Endothelial cell of umbilical vein (primary cell): Measurements from ENCODE around the gene KLHL17. TPM values are rescaled to one million over a fixed set of nuclear protein-coding genes. Genes with fewer than 3 reads are reported as not detected.

ENCODE experiments used
- BruUV-seq: library from RNA; stranded (reverse); fragments of 400-500 nt; replicated peaks from 2 replicates; lab custom pipeline; 2021; lab: Mats Ljungman, UMichigan
- CTCF ChIA-PET: fragments of 300-600, 350-600 bp; sonication (Branson Sonifier 250); formaldehyde crosslinking; loops from one replicate; lab custom pipeline; 2021; ENCODE audit warnings: antibody characterized with exemption, inconsistent platforms; lab: Charles Lee
- POLR2A ChIA-PET: fragments of 300-600, 350-600 bp; sonication (Branson Sonifier 250); formaldehyde crosslinking; loops from one replicate; lab custom pipeline; 2021; ENCODE audit warnings: antibody characterized with exemption, inconsistent platforms; lab: Charles Lee
- DNase-seq: peaks from one replicate; pipeline ENCODE4 v3.0.0-alpha.2; 2011; ENCODE audit warnings: low read depth, low spot score
- FAIRE-seq: peaks from 2 replicates; lab custom pipeline; 2011; peaks lifted over from hg19 to GRCh38; lab: Jason Lieb, UNC
- H2AFZ ChIP-seq: 2 replicates; pipeline ENCODE4 v1.6.0; 2012; ENCODE audit warnings: low read depth, low read length, control low read depth, inconsistent platforms
- H3K27ac ChIP-seq: 2 replicates; pipeline ENCODE4 v1.5.1; 2011; ENCODE audit warnings: low read depth, mild to moderate bottlenecking, control low read depth, low read length, moderate library complexity; ENCODE audit not compliant: insufficient read depth
- H3K27me3 ChIP-seq, 2 experiments: 2 replicates each; pipeline versions ENCODE4 v1.6.0 to v1.6.1; 2011; ENCODE audit warnings: low read length in 2 of 2, mixed read lengths in 1 of 2; ENCODE audit not compliant: control insufficient read depth in 2 of 2, insufficient read depth in 2 of 2
- H3K36me3 ChIP-seq, 2 experiments: 2 replicates in 1 of 2; 3 replicates in 1 of 2; pipeline ENCODE4 v1.5.1; 2011; ENCODE audit warnings: low read length in 2 of 2, mild to moderate bottlenecking in 1 of 2, moderate library complexity in 1 of 2; ENCODE audit not compliant: control insufficient read depth in 2 of 2, insufficient read depth in 2 of 2; ENCODE audit errors: extremely low read depth in 1 of 2
- H3K4me1 ChIP-seq: 3 replicates; pipeline ENCODE4 v1.5.1; 2011; ENCODE audit warnings: mild to moderate bottlenecking, low read length; ENCODE audit not compliant: control insufficient read depth, insufficient read depth; ENCODE audit errors: extremely low read depth
- H3K4me2 ChIP-seq: 2 replicates; pipeline ENCODE4 v1.6.1; 2011; ENCODE audit warnings: low read length, control low read depth, mixed read lengths; ENCODE audit not compliant: insufficient read depth
- H3K4me3 ChIP-seq, 3 experiments: fragments of 200-600 bp in 1 of 3; sonication (generic), shearing (Covaris generic) in 1 of 3; replicated peaks in 1 of 3; 2 replicates each; pipeline ENCODE4 v1.5.1; 2011 to 2016; ENCODE audit warnings: control low read depth in 3 of 3, low read length in 3 of 3, mild to moderate bottlenecking in 2 of 3, inconsistent platforms in 1 of 3, low read depth in 1 of 3, moderate library complexity in 1 of 3; ENCODE audit not compliant: insufficient read depth in 1 of 3
- H3K79me2 ChIP-seq: 2 replicates; pipeline ENCODE4 v1.6.0; 2012; ENCODE audit warnings: low read length, inconsistent platforms; ENCODE audit not compliant: control insufficient read depth, insufficient read depth
- H3K9ac ChIP-seq: replicated peaks from 2 replicates; pipeline ENCODE3; 2011; ENCODE audit warnings: low read length, control low read depth; ENCODE audit not compliant: insufficient read depth; ENCODE audit errors: extremely low read depth
- H3K9me1 ChIP-seq: replicated peaks from 3 replicates; pipeline ENCODE4 v1.6.0; 2011; ENCODE audit warnings: mild to moderate bottlenecking, low read length; ENCODE audit not compliant: control insufficient read depth, insufficient read depth; ENCODE audit errors: extremely low read depth
- H3K9me3 ChIP-seq: replicated peaks from 2 replicates; pipeline ENCODE4 v1.5.1; 2012; ENCODE audit warnings: low read length, inconsistent platforms; ENCODE audit not compliant: control insufficient read depth, insufficient read depth
- H4K20me1 ChIP-seq: replicated peaks from 2 replicates; pipeline ENCODE3; 2011; ENCODE audit warnings: mild to moderate bottlenecking, low read length; ENCODE audit not compliant: control insufficient read depth, insufficient read depth; ENCODE audit errors: extremely low read depth
- EZH2 ChIP-seq: IDR thresholded peaks from 2 replicates; pipeline ENCODE4 v1.6.1; 2012; ENCODE audit warnings: borderline replicate concordance, low read depth, mild to moderate bottlenecking, moderate library complexity, low read length, inconsistent platforms; ENCODE audit not compliant: severe bottlenecking
- FOS ChIP-seq: IDR thresholded peaks from 2 replicates; pipeline ENCODE4 v1.6.1; 2011; ENCODE audit warnings: mild to moderate bottlenecking, low read length, moderate library complexity, borderline replicate concordance; ENCODE audit not compliant: insufficient read depth
- GATA2 ChIP-seq: IDR thresholded peaks from 2 replicates; pipeline ENCODE4 v1.7.0; 2011; ENCODE audit warnings: low read depth, mild to moderate bottlenecking, moderate library complexity, mixed read lengths, low read length; ENCODE audit not compliant: insufficient read length, insufficient read depth
- JUN ChIP-seq: IDR thresholded peaks from 2 replicates; pipeline ENCODE4 v1.6.1; 2011; ENCODE audit warnings: borderline replicate concordance, low read depth; ENCODE audit not compliant: insufficient read length, insufficient read depth
- MYC ChIP-seq: IDR thresholded peaks from one replicate; pipeline ENCODE4 v1.6.1; 2011; ENCODE audit warnings: mild to moderate bottlenecking, low read depth, low read length
- POLR2A ChIP-seq: IDR thresholded peaks from 2 replicates; pipeline ENCODE4 v1.6.1; 2012; ENCODE audit warnings: low read depth, mild to moderate bottlenecking, control low read depth, low read length
- POLR2AphosphoS5 ChIP-seq: IDR thresholded peaks from 2 replicates; pipeline ENCODE4 v1.6.1; 2012; ENCODE audit warnings: low read depth, mild to moderate bottlenecking, control low read depth, low read length, moderate library complexity; ENCODE audit not compliant: insufficient read depth
- dilution Hi-C: fragments of 300-500 bp; cut with MboI; formaldehyde crosslinking; loops from one replicate; pipeline ENCODE4 v1.15.0; 2019; ENCODE audit warnings: low sequenced_read_pairs; ENCODE audit not compliant: extremely low pct_ligation_motif_present
- intact Hi-C: fragments of 100-400 bp; cut with micrococcal nuclease; formaldehyde crosslinking; loops from one replicate; pipeline ENCODE4 v1.10.0; 2022
- polyA plus RNA-seq, 4 experiments: library from polyadenylated mRNA; depleted of rRNA in 3 of 4; stranded (reverse) in 3 of 4; unstranded in 1 of 4; fragments of >200 nt; gene quantifications; 2 replicates each; pipeline versions ENCODE4 v1.2.1 to v1.2.3, GENCODE V29; 2011 to 2012; ENCODE audit warnings: missing spikeins in 1 of 4
- total RNA-seq: library from RNA; stranded (reverse); gene quantifications from 2 replicates; pipeline ENCODE4 v1.2.3, GENCODE V29; 2021
- TF ChIP-seq, protein P1 (sequence below): IDR thresholded peaks from 2 replicates; pipeline ENCODE4 v1.6.1; 2011; ENCODE audit not compliant: insufficient read depth, insufficient read length
- TF ChIP-seq, protein P2 (sequence below), 2 donors: IDR thresholded peaks; 1 replicate in 1 of 2; 2 replicates in 1 of 2; pipeline ENCODE4 v1.5.1; 2011; ENCODE audit warnings: low read length in 2 of 2, mild to moderate bottlenecking in 2 of 2, moderate library complexity in 2 of 2, control low read depth in 1 of 2, inconsistent platforms in 1 of 2, low read depth in 1 of 2; ENCODE audit not compliant: insufficient read depth in 1 of 2; ENCODE audit errors: extremely low read depth in 1 of 2

The KLHL17 gene
- total and polyA plus RNA-seq, 2 donors (not counting 3 experiments of a cell fraction or from before 2014, with no cell fraction given) = 27.0 to 30.1 TPM

DNA sequence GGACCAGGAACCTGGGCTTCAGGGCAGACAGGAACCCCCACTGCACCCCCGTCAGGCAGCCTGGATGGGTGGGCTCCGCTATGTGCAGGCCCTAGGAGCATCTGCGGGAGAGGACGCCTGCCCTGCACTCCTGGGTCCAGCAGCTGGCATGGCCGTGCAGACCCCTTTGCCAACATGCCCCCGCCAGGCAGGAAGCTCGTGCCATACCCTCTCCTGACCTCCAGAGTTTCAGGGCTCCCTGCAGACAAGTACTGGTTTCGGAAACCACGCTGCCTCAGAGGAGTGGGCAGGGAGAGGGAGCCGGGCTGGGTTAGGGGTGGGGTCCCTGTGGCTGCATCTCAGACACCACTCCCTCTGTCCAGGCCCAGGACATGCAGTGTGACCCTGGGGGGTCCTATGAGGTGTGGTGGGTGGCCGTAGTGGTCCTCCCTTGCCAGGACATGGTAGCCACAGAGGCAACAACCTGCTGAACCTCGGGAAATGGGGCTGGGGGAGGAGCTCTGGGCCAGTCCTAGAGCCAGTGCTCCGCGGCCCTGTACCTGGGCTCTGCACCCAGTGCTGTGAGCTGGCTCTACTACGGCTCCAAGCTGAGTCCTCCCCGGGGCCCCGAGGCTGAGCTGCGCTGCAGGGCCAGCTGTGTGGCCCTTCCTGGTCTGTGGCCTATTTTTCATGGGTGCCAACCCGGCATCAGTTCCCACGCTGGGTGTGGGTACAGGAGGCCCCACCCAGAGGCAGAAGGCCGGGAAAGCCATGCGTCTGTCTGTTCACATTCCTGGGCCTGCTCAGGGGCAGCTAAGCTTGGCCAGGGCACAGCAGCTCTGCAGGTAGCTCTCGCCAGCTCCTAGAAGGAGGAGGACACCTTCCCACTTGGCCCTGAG, 7.3 kb downstream of the KLHL17 start:
- Histone ChIP-seq H3K27ac (no peak overlapping the region), H3K9me1 (no peaks in the 10 kb centered on the region), H3K9me3 (no peaks in the 10 kb centered on the region), H3K4me3 (no peak overlapping the region), H4K20me1 (no peaks in the 10 kb centered on the region), H3K27me3 (peaks cover 2% of the 10 kb centered on the region in 2 experiments), H2AFZ (no peak overlapping the region), H3K36me3 (no peaks in the 10 kb centered on the region), H3K9ac (no peak overlapping the region), H3K79me2 (no peaks in the 10 kb centered on the region), H3K4me2 (no peak overlapping the region), H3K4me1 (peaks cover 11% of the 10 kb centered on the region)
- intact Hi-C loops = no loop called here
- TF ChIP-seq POLR2AphosphoS5 = no peak
- TF ChIP-seq, protein P1, sequence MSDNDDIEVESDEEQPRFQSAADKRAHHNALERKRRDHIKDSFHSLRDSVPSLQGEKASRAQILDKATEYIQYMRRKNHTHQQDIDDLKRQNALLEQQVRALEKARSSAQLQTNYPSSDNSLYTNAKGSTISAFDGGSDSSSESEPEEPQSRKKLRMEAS = no peak
- no peak for TF ChIP-seq FOS
- TF ChIP-seq MYC = no peak
- TF ChIP-seq GATA2 = no peak
- TF ChIP-seq, protein P2, sequence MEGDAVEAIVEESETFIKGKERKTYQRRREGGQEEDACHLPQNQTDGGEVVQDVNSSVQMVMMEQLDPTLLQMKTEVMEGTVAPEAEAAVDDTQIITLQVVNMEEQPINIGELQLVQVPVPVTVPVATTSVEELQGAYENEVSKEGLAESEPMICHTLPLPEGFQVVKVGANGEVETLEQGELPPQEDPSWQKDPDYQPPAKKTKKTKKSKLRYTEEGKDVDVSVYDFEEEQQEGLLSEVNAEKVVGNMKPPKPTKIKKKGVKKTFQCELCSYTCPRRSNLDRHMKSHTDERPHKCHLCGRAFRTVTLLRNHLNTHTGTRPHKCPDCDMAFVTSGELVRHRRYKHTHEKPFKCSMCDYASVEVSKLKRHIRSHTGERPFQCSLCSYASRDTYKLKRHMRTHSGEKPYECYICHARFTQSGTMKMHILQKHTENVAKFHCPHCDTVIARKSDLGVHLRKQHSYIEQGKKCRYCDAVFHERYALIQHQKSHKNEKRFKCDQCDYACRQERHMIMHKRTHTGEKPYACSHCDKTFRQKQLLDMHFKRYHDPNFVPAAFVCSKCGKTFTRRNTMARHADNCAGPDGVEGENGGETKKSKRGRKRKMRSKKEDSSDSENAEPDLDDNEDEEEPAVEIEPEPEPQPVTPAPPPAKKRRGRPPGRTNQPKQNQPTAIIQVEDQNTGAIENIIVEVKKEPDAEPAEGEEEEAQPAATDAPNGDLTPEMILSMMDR (IDR thresholded peaks at IDR 0.05; ENCODE audit: extremely low read depth in 1 of 2, insufficient read depth in 1 of 2, low read depth in 1 of 2, low read length in 2 of 2) = no peak
- TF ChIP-seq EZH2 = no peak
- no peak for TF ChIP-seq JUN
- no peak for TF ChIP-seq POLR2A
- CTCF ChIA-PET = interaction anchor here (0.6 to 1.8 kb wide), 8 partner anchors 8 to 324 kb away, joined by 3 to 13 read pairs (median 4); partner anchors contain the start of gene PERM1
- dilution Hi-C loops = no loop called here
- POLR2A ChIA-PET = no interaction called here
- no peak for FAIRE-seq
- BruUV-seq = no TSS peak
- DNase-seq = no peak
